Erythroblast (primary cell): ENCODE data around the gene MYO1D.

ENCODE experiments used
- GATA1 ChIP-seq: IDR thresholded peaks from 2 replicates; pipeline ENCODE4 v1.6.1; 2011; ENCODE audit warnings: low read depth, mild to moderate bottlenecking, control low read depth, low read length, moderate library complexity
- POLR2A ChIP-seq: IDR thresholded peaks from 2 replicates; pipeline ENCODE4 v1.6.1; 2011; ENCODE audit warnings: mild to moderate bottlenecking, low read length

DNA sequence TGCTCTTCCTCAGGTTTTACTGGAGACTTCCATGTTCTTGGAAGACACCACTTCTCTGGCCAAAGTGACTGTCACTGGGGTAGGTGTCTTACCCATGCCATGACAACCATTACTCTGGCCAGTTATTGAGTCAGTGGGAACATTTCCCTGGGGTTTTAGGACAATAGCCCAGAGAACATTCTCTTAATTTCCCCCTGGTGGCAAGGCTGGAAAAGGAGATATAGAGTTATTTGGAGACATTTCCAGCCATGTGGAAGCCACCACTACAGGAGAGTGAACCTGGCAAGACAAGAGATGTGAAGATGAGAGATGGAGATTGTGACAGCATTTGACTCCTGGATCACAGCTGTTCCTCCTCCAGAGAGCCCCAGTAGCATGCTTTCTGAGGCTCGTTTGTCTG, 283.9 kb downstream of the MYO1D start:
- no peak for TF ChIP-seq POLR2A
- TF ChIP-seq GATA1 = no peak
